Stimulated activated CD4-positive, alpha-beta T cell treated with anti-CD3 and anti-CD28 coated beads, Interleukin-1b, Interleukin-23, amount 100 ng/mL, for 1 hour (primary cell): ENCODE data around the gene CD59.
"Not testable (repeated sequence)": the region's sequence is repeated elsewhere in the genome, so short reads cannot be mapped to it uniquely, and the experiment has no call there.

ENCODE experiments used
- DNase-seq, 2 donors: peaks; one replicate each; pipeline ENCODE4 v3.0.0-alpha.2; 2020; ENCODE audit warnings: low read depth in 2 of 2

CD59 gene

DNA sequence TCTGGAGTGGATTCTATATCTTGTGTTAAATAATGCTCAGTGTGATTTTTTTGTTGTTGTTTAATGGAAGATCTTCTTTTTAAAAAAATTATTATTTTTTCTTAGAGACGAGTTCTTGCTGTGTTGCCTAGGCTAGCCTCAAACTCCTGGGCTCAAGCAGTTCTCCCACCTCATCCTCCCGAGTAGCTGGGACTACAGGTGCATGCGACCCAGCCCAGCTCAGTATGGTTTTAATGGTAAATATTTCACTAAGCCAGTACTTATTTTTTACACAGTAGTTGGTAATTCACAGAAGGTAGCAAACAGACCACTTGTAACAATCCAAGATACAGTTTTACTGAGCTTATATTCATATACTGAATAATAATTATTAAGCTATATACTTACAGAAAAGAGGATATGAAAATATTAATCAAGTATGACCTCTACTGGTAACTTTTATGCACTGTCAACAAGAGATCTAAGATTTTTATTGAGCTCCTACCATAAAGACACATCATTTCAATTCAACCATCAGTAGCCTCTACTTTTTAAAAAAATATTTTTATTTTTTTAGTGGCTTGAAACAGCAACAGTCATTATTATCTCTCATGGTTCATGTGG lies 6.1 kb upstream of the CD59 start:
- no peak for DNase-seq

DNA sequence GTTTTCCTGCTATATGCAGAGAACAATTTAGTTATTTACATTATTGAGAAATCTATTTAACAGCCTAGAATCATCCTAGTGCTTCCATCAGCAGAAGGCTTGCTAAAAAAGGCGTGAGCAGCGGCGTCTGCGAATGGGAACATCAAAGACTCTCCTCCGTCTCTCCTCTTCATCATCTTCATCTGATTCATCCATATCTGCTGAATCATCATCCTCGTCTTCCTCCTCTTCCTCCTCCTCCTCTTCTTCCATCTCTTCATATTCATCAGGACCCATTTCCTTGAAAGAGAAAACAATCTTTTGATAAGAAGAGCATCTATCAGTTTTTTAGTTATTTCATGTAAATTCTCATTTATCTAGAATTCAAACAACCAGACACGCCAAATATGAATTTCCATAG lies 5.6 kb upstream of the CD59 start:
- DNase-seq, result no peak

DNA sequence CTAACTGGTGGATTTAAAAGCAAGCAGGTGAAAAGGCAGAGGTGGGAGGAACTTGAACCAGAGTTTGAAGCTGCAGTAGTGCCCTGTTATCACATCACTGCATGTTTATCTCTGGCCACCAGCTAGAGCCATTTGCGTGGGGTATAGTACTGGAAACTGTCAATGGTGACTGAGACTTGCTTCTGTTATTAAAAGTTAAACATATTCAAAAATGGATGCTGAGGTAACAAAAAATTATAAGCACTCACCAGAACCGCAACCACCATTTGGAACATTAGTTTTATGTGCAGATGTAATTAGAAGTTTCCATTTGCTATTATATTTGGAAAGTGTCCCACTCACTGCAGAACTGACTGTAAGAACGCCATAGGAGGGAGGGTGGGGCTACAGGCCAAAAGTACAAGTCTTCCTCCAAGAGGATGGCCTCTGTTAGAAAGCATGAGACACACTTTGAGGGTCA lies 1.2 kb upstream of the CD59 start:
- DNase-seq, result no peak

DNA sequence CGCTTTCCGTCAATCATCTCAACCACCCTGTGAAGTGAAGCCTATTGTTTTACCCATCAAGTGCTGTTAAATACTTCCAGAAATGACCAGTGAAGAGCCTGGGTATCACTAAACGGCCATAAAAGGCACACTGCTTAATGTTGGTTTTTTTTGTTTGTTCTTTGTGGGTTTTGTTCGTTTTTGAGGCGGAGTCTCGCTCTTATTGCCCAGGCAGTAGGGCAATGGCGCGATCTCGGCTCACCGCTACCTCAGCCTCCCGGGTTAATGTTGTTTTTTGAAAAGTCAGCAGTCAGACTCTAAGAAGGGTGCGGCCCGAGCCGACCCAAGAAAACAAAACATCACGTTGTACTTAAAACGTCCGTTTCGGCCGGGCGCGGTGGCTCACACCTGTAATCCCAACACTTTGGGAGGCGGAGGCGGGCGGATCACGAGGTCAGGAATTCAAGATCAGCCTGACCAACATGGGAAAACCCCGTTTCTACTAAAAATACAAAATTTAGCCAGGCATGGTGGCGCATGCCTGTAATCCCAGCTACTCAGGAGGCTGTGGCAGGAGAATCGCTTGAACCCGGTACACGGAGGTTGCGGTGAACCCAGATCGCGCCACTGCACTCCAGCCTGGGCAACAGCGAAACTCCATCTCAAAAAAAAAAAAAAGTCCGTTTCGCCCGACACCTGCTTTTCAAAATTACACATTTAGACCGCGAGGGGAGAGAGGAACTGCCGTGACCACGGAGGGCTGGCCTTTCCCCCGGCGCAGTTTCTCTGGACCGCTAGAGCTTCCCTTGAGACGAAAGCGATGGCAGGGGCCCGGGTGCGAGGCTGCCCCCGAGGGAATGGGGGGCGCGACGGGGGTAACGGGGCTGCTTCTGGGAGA lies 714 bp downstream of the CD59 start:
- no peak for DNase-seq

DNA sequence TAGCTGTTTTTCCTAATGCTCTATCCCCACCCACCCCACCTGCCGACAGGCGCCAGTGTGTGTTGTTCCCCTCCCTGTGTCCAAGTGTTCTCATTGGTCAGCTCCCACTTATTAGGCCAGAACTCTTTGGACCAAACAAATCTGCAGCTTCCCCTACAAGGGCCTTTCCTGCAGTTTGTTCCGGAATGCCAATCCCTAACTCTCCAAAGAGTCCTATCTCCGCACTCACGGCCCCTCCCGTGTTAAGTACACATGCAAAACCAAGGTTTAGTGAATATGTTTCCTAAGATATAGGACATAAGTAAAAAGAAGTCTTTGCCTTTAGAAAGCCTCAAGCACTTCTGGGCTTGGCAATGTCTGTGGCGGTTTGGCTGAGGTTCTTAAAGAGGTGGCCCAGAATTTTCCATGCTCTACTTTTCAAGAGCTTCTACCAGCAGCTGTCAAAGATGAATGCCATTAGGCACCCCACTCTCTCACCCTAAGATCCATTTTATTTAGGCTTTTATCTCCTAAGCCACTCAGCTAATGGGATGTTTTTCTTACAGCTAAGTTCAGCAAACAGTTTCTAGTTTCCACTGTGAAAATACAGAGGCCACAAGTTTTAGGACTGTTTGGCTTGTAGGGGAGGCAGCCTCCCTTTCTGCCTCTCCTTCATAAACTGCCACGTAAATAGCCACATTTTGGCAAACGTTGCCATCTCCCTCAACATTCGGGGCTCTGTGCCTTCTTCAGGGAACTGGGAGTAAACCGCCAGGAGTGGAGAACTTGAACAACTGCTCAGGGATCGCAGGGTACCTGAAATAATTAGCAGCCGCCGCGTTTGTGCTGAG lies 1.6 kb downstream of the CD59 start:
- no peak for DNase-seq

DNA sequence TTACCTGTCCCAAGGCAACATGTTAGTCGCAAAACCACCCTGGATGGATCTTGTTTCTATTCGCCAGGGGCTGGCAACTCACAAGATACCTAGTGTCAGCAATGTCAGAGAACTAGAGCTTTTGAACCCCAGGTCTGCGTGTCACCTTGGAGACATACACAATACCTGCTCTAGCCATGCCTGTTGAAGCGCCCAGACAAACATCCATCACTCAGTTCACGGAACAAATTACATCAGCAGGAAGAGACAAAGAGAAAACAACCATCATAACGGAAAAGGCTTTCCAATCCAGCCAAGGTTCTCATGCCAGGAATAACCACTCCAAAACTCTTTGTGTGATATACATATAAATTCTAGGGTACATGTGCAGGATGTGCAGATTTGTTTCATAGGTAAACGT lies 2.2 kb downstream of the CD59 start:
- DNase-seq, result no peak

DNA sequence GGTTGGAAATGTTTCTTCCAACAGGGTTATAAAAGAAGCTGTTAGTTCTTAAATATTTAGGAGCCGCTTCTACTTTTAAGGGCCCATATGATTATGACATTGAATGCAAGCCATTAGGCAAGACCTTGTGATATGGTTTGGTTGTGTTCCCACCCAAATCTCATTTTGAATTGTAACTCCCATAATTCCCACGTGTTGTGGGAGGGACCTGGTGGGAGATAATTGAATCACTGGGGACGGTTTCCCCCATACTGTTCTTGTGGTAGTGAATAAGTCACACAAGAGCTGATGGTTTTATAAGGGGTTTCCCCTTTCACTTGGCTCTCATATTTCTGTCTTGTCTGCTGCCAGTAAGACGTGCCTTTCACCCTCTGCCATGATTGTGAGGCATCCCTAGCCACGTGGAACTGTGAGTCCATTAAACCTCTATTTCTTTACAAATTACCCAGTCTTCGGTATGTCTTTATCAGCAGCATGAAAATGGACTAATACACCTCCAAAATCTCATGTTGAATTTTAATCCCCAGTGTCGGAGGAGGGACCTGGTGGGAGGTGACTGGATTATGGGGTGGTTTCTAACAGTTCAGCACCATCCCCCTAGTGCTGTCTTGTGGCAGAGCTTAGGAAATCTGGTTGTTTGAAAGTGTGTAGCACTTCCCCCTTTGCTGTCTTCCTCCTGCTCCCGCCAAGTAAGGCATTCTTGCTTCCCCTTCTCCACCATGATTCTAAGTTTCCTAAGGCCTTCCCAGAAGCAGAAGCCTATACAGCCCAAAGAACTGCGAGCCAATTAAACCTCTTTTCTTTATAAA lies 4.3 kb downstream of the CD59 start:
- no peak for DNase-seq

DNA sequence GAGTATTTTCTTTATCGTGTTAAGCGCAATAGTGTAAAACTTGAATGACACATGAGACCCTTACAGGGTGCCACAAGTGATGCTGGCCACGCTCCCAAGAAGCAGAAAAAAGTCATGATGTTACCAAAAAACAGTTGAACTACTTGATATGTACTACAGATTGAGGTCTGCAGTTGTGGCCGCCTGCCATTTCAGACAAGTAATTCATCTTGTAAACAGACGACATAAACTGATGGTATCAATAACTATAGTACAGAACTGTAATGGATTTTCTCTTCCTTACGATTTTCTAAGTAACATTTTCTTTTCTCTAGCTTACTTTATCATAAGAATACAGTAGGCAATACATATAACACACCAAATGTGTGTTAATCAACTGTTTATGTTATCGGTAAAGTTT lies 5.5 kb downstream of the CD59 start:
- DNase-seq, result no peak

DNA sequence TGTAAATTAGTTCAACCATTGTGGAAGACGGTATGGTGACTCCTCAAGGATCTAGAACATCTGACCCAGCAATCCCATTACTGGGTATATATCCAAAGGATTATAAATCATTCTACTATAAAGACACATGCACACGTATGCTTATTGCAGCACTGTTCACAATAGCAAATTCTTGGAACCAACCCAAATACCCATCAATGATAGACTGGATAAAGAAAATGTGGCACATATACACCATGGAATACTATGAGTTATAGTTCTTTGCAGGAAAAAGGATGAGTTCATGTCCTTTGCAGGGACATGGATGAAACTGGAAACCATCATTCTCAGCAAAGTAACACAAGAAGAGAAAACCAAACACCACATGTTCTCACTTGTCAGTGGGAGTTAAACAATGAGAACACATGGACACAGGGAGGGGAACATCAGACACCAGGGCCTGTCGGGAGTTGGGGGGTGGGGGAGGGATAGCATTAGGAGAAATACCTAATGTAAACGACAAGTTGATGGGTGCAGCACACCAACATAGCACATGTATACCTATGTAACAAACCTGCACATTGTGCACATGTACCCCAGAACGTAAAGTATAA lies 7.1 kb downstream of the CD59 start:
- not testable (repeated sequence) for DNase-seq

DNA sequence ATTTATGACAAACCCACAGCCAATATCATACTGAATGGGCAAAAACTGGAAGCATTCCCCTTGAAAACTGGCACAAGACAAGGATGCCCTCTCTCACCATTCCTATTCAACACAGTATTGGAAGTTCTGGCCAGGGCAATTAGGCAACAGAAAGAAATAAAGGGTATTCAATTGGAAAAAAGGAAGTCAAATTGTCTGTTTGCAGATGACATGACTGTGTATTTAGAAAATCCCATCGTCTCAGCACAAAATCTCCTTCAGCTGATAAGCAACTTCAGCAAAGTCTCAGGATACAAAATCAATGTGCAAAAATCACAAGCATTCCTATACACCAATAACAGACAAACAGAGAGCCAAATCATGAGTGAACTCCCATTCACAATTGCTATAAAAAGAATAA lies 8.7 kb downstream of the CD59 start:
- DNase-seq, result not testable (repeated sequence)

DNA sequence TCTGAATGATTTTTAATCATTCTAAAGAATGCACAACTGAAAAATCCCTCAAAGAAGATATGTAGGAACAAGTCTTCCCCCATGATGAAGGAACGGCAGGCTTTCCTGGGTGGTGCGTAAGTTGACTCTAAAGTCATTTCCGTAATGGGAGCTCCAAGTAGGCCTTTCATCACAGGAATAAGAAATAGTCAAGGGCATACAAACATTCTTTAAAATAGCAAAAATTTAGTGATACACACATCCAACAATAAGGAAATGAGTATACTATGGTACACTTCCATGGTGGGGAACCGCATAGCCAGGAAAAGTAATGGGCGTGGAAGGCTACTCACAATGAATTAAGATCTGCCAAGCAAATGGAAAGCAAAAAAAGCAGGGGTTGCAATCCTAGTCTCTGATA lies 10.7 kb downstream of the CD59 start:
- no peak for DNase-seq

DNA sequence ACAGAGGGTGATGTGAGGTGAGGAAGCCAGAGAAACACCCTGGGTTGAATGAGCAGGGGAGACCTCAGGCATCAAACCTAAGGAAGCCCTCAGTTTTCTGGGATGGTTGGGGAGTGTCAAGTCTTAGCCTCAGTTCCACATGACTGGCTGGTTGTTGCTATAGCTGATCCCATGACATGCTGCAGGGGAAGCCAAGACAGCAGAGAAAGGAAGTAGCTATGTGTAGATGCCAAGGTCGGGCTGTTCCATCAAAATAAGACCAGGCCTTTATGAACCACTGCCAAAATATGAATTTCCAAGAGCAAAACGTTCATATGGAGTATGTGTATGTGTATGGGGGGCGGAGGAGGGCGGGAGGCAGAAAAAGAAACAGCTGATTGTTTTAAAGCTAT lies 11.6 kb downstream of the CD59 start:
- no peak for DNase-seq

DNA sequence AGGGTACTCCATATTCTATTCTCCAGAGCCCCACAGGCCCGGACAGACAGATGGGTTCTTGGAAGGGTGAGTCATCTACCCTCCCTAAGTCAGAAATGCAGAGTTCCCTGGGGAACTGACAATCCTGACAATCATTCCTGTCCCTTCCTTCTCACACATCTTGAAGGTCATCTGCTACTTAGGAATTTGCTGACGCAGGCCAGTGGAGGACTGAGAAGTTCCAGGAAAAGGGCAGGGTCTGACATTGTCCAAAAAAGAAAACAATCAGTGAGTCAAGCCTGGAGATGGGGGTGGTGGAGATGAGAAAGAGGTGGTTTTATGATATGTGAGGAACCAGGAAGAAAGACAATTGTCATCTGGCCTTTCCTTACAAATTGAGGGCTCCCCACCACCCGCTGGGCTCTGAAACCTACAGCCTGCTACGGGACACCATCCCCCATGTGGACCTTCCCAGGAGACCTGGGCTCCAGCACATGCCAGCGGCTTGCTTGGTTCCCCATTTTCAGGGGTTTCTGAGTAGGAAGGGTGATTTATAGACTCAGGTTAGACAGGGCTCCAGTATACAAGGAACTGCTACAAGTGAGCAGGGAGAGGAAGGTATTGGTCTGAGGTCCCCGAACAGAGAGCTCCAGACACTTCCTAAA lies 12.9 kb downstream of the CD59 start:
- no peak for DNase-seq

DNA sequence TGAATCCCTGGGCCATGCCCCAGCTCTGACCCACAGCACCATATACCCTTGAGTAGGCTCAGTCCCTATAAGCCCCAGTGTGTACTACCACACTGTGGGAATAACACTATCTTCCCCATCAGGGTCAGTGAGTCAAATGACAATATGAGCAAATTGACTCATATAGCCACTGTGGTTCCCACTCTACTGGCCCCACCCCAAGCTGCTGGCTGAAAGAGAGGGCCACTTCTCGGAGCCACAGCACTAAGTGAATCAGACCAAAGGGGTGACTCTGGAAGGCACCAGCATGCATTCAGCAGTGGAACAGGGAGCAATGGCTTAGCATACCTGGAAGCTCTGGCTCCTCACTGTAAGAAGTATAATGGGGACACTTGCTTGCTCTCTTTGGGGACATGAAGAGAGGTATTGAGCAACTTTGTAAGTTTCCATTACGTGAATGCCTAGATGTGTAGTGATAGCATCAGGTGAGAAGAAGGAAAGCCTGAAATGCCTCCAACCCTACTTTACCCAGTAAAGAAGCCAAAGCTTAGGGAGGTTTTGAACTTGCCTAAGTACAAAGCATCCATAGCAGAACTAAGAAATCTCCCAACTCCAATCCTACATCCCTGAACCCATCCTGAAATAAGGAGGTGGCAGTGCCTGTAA lies 13.5 kb downstream of the CD59 start:
- DNase-seq, result no peak

DNA sequence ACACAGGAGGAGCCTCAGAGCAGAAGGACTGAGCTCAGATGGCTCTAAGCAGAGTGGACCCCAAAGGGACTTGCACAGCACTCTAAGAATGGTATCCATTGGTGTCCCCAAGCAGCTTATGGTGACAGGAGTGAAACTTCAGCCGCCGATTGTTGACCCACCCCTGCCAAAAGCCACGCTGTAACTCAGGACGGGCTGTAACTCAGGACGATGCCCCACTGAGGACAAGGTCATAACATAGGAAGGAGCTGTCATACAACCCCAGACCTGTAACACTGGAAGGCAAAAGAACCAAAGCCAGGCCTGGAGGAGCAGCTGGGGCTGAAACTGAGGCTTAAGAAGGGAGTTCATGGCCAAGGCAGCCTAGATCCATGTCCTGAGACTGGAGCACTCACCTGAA lies 14.2 kb downstream of the CD59 start:
- DNase-seq, result no peak

DNA sequence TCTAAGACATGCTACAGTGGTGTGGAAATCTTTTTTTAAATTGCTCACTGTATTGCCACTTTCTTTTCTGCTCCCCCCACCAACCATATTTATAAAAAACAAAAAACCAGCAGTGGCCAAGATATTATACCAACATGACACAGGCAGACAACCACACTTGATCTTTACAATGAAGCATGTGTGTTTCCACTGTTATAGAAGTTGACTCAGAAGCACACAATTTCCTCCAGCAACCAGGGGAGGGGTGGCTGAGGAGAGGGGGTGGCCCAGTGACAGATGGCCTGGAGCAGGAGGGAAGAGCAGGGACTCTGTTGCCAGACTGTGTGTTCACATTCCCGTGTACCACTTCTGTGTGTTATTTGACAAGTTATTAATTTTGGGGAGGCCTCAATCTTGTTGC lies 14.8 kb downstream of the CD59 start:
- DNase-seq, result no peak

DNA sequence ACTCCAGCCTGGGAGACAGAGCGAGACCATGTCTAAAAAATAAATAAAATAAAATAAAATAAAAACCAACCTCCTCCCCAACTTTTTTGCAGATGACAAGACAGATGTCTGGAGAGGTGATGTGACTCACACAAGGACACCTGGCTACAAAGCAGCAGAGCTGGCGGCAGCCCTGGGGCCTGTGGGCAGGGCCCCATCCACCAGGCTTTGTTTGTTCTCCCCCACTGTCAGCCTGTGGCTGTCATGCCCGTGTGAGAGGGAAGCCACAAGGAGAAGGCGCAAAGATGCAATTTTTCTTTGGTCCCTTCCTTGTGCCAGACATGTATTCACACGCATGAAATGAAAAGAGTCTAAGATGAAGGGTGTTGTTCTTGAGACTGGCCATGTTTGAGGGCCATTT lies 16.6 kb downstream of the CD59 start:
- DNase-seq, result no peak

DNA sequence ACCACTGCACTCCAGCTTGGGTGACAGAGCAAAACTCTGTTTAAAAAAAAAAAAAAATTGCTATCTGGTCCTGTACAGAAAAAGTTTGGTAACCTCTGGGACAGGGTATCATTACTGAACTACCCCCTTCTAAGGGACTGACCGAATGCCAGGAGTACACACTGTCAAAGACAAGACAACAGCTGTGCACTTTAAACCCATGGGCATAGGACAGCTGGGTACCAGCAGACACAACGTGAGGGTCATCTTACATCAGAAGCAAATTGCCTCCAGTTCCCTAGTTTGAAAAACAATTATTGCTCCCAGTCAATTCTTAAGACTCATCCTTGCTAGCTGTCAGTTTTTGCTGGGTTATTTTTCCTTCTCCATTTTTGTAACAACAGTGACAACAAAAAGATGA lies 17.8 kb downstream of the CD59 start:
- DNase-seq, result no peak

DNA sequence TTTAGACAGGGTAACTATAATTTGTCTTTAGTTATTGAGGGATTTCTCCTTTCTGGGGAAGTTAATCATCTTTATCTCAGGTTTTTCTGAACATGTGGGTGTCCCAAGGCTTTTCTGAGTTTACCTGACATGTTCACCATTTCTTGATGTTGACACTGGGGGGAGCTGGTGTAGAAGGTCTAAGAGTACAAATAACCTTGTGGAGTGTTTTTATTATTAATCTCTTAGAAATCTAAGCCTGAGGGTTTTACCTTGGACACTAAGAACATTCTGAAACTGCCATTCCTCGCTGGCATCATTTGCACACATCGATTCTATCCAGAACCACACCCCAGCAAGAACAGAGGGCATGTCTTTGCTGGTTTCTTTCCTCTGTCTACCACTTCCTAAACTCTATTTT lies 20.0 kb downstream of the CD59 start:
- no peak for DNase-seq

DNA sequence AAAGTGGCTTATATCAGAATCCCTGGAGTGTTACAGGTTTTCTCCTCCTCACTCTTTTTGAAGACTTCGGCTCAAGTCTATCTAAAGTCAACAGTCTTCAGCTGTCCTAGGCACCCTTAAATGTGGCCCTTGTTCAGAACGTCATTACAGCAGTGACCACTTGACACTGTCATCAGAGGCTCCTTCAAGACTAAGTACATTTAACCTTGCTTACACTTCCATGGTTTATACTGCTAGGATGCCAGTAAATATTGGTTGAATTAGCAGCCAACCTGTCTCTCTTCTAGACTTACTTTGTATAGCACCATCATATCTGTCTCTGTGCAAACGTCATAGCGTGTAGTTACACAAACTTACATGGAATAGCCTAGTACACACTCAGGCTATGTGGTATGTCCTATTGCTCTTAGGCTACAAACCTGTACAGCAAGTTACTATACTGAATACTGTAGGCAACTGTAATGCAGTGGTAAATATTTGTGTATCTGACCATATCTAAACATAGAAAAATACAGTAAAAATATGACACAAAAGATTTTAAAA lies 22.3 kb downstream of the CD59 start:
- DNase-seq, result no peak
